Common myeloid progenitor, CD34-positive (primary cell): ENCODE data around the gene ARTN.

Experiments used
- CTCF ChIA-PET: fragments of 350-600 bp; sonication (Branson Sonifier 250); formaldehyde crosslinking; loops from one replicate; lab custom pipeline; 2021; ENCODE audit warnings: antibody characterized with exemption; lab: Charles Lee
- POLR2A ChIA-PET: fragments of 350-600 bp; sonication (Branson Sonifier 250); formaldehyde crosslinking; loops from one replicate; lab custom pipeline; 2021; ENCODE audit warnings: antibody characterized with exemption; lab: Charles Lee
- DNase-seq, 3 donors: peaks; one replicate each; pipeline versions ENCODE4 v3.0.0 to v3.0.0-alpha.2; 2013
- H3K27ac ChIP-seq, 2 experiments: 1 replicate in 1 of 2; 2 replicates in 1 of 2; pipeline ENCODE4 v1.7.0; 2013; ENCODE audit warnings: inconsistent platforms in 2 of 2, low read length in 2 of 2, mild to moderate bottlenecking in 2 of 2, low read depth in 1 of 2, moderate library complexity in 1 of 2; ENCODE audit not compliant: severe bottlenecking in 2 of 2, insufficient read depth in 1 of 2, poor library complexity in 1 of 2
- H3K27me3 ChIP-seq, 5 experiments: replicated peaks in 2 of 5; 1 replicate in 3 of 5; 2 replicates in 2 of 5; pipeline versions ENCODE4 v1.6.1 to v1.7.0; 2013; ENCODE audit warnings: low read length in 4 of 5, mild to moderate bottlenecking in 2 of 5, moderate library complexity in 2 of 5, inconsistent platforms in 1 of 5; ENCODE audit not compliant: insufficient read depth in 5 of 5, control insufficient read depth in 4 of 5
- H3K36me3 ChIP-seq, 4 experiments: 1 replicate in 2 of 4; 2 replicates in 2 of 4; pipeline versions ENCODE4 v1.6.1 to v1.7.0; 2013; ENCODE audit warnings: low read length in 3 of 4, control low read depth in 1 of 4, mild to moderate bottlenecking in 1 of 4; ENCODE audit not compliant: control insufficient read depth in 4 of 4, insufficient read depth in 4 of 4
- H3K4me1 ChIP-seq, 4 experiments: 1 replicate in 3 of 4; 2 replicates in 1 of 4; pipeline versions ENCODE4 v1.6.1 to v1.7.1; 2013; ENCODE audit warnings: low read length in 3 of 4, mild to moderate bottlenecking in 3 of 4, control low read depth in 1 of 4, inconsistent platforms in 1 of 4, moderate library complexity in 1 of 4; ENCODE audit not compliant: control insufficient read depth in 4 of 4, insufficient read depth in 4 of 4; ENCODE audit errors: control extremely low read depth in 1 of 4
- H3K4me3 ChIP-seq, 7 experiments: 1 replicate in 4 of 7; 2 replicates in 3 of 7; pipeline versions ENCODE4 v1.5.1 to v1.7.0; 2013; ENCODE audit warnings: mild to moderate bottlenecking in 7 of 7, low read length in 6 of 7, moderate library complexity in 6 of 7, inconsistent platforms in 2 of 7, low read depth in 2 of 7, control low read depth in 1 of 7; ENCODE audit not compliant: insufficient read depth in 4 of 7, control insufficient read depth in 1 of 7; ENCODE audit errors: extremely low read depth in 1 of 7
- H3K9me3 ChIP-seq, 5 experiments: 1 replicate in 4 of 5; 2 replicates in 1 of 5; pipeline versions ENCODE4 v1.6.1 to v1.7.1; 2013; ENCODE audit warnings: low read length in 4 of 5, mild to moderate bottlenecking in 2 of 5, inconsistent platforms in 1 of 5, low read depth in 1 of 5, moderate library complexity in 1 of 5; ENCODE audit not compliant: control insufficient read depth in 4 of 5, insufficient read depth in 2 of 5; ENCODE audit errors: control extremely low read depth in 1 of 5
- WGBS: methylation state at CpG from one replicate; pipeline ENCODE4 v1.1.5; 2013; ENCODE audit not compliant: insufficient coverage; 5-methylcytosine and 5-hydroxymethylcytosine counted together

Gene ARTN

DNA sequence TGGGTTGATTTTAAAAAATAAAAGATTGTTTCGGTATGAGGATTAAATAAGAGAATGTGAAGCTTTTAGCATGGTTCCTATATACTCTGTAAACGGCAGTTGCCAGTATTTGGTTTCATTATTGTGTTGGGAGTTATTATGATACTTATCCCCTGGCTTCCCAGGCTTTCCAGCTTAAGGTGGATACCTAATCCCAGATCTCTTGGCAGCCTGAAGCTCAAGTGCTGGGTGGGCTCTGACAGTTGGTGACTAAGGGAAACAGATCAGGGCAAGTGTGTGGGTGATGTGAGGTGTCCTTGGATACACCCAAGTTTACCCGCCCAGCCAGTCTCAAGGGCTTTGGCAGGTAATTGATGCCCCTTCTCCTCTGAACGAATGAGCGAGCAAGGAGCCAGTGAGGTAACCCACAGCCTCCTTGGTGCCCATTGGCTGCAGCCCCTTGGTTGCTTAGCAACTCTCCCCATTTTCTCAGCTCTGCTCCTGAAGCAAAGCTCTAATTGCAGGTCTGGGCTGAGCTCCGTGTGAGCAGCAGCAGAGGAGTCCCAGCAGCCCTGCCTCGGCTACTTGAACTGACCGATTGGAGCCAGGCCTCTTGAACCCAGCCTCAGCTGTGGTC, 19.2 kb downstream of the ARTN start:
- POLR2A ChIA-PET: no interaction called here
- no peaks in the 10 kb centered on the region for H3K27me3 ChIP-seq
- H3K9me3 ChIP-seq: no peaks in the 10 kb centered on the region
- CTCF ChIA-PET: interaction anchor here (1.1 to 4.2 kb wide), 5 partner anchors 10 to 22 kb away, joined by 3 to 18 read pairs (median 4); partner anchors contain the start of genes ARTN and ATP6V0B
- DNase-seq: peak in 1 of 3 donors; percentile 11
- 100% methylated on average over 8 of the region's 8 CpGs for WGBS
- H3K27ac ChIP-seq: no peak overlapping the region
- peaks cover 3 to 8% (median 4%) of the 10 kb centered on the region in 4 experiments for H3K4me1 ChIP-seq
- peaks cover 6 to 30% (median 19%) of the 10 kb centered on the region in 4 experiments for H3K36me3 ChIP-seq
- no peak overlapping the region for H3K4me3 ChIP-seq

DNA sequence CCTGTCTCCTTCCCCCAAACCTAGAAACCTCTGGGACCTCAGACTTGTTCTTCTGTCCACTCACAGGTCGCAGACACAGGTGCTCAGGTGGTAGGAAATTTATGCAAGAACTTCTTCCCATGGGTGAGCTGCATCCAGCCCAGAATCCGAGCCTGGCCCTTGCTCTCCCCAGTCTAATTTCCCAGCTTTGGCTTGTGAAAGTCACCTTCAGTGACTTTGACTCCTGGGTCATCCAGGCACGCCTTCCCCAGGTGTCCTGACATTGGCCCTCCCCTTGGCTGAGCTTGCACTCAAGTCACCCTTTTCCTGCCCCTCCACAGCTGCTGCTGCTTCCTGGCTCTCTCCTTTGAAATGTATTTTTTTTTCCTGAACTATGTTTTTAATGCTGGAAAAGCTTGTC, 19.8 kb downstream of the ARTN start:
- ChIA-PET CTCF (interaction anchor here (0.7 to 4.2 kb wide), 6 partner anchors 10 to 21 kb away, joined by 3 to 18 read pairs (median 4); partner anchors contain the start of genes ARTN, ATP6V0B and DPH2), POLR2A (no interaction called here)
- DNase-seq: no peak
- peaks cover 6 to 36% (median 23%) of the 10 kb centered on the region in 4 experiments for H3K36me3 ChIP-seq
- H3K9me3 ChIP-seq: no peaks in the 10 kb centered on the region
- H3K4me1 ChIP-seq: peaks cover 0 to 3% (median 0%) of the 10 kb centered on the region in 4 experiments
- no peak overlapping the region for H3K4me3 ChIP-seq
- WGBS: 96% methylated on average over 2 of the region's 3 CpGs
- H3K27me3 ChIP-seq: no peaks in the 10 kb centered on the region
- H3K27ac ChIP-seq: no peak overlapping the region

DNA sequence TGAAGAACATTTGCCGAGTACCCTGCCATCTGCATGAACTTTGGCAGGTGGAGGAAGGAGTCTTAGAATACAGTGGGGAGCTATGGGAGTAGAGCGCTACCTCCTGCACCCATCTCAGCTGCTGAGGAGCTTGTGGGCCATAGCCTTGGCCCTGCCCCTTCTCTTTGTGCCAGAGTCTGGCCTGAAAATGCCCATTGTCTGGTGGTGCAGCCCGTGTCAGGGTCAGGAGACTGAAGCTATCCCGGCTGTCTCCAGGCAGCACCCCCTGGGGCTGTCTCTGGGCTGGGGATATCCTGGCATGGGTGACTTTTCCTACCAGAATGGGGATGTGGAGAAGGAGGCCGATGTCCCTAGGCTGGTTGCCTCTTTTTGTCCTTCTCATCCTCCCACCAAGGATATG, 20.4 kb downstream of the ARTN start:
- CTCF ChIA-PET: interaction anchor here (0.7 to 4.2 kb wide), 6 partner anchors 10 to 52 kb away, joined by 3 to 18 read pairs (median 4); partner anchors contain the start of genes ARTN, ATP6V0B and DPH2
- POLR2A ChIA-PET: no interaction called here

DNA sequence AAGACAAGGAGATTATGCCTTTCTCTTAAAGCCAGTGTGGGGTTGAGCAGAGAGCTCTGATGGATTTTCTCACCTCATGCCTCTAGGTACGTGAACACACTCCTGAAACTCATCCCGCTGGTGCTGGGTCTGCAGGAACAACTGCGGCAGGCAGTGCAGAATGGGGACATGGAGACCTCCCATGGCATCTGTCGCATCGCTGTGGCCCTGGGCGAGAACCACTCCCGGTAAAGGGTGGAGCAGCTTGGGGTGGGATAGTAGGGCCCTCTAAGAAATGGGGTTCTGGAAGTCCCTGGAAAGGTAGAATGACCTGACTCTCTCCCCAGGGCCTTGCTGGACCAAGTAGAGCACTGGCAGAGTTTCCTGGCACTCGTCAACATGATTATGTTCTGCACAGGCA, 22.6 kb downstream of the ARTN start:
- WGBS: 100% methylated on average over 8 of the region's 8 CpGs
- Histone ChIP-seq H3K4me3 (no peak overlapping the region), H3K36me3 (peaks cover 3 to 48% (median 28%) of the 10 kb centered on the region in 4 experiments), H3K27ac (no peak overlapping the region), H3K4me1 (no peaks in the 10 kb centered on the region), H3K9me3 (no peaks in the 10 kb centered on the region), H3K27me3 (no peaks in the 10 kb centered on the region)
- ChIA-PET CTCF (interaction anchor here (0.7 to 4.2 kb wide), 5 partner anchors 8 to 192 kb away, joined by 3 to 18 read pairs (median 7); partner anchors contain the start of gene ARTN), POLR2A (no interaction called here)
- no peak for DNase-seq

More for the DNA sequence above, 20.4 kb downstream of the ARTN start:
- Histone ChIP-seq H3K27ac (no peak overlapping the region), H3K27me3 (no peaks in the 10 kb centered on the region), H3K4me3 (no peak overlapping the region), H3K9me3 (no peaks in the 10 kb centered on the region), H3K36me3 (peaks cover 6 to 42% (median 27%) of the 10 kb centered on the region in 4 experiments), H3K4me1 (no peaks in the 10 kb centered on the region)
- DNase-seq: no peak
- no CpG with 5 or more reads among the region's 5 CpGs for WGBS

DNA sequence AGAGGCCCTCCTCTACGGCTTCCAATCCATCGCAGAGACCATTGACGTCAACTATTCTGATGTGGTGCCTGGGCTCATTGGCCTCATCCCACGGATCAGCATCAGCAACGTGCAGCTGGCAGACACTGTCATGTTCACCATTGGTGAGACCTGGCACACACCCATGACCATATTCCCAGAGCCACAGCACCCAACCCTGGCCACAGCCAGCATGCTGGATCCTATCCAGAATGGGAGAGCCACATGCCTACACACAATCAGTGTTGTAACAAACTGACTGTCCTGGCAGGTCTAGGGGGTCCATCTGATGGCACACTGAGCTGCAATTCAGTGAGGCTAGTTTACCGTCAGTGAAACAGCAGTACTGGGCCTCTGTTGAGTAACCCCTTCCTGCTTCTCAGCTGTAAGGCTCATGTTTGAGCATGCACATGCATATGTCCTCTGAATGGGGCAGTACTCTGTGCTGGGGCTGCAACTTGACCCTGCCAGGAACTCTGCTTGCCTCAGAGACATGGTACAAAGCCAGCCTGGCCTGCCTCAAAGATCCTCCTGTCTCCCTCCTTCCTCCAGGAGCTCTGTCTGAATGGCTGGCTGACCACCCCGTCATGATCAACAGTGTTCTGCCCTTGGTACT, 23.9 kb downstream of the ARTN start:
- Histone ChIP-seq H3K4me3 (no peak overlapping the region), H3K4me1 (no peaks in the 10 kb centered on the region), H3K36me3 (peaks cover 3 to 57% (median 38%) of the 10 kb centered on the region in 4 experiments), H3K9me3 (no peaks in the 10 kb centered on the region), H3K27ac (no peak overlapping the region), H3K27me3 (no peaks in the 10 kb centered on the region)
- POLR2A ChIA-PET: no interaction called here
- 97% methylated on average over 7 of the region's 7 CpGs for WGBS
- DNase-seq: no peak
- CTCF ChIA-PET: interaction anchor here (1.8 to 3.7 kb wide), 3 partner anchors 10 to 24 kb away, joined by 5 to 22 read pairs (median 7); partner anchors contain the start of genes ARTN, DPH2 and IPO13

DNA sequence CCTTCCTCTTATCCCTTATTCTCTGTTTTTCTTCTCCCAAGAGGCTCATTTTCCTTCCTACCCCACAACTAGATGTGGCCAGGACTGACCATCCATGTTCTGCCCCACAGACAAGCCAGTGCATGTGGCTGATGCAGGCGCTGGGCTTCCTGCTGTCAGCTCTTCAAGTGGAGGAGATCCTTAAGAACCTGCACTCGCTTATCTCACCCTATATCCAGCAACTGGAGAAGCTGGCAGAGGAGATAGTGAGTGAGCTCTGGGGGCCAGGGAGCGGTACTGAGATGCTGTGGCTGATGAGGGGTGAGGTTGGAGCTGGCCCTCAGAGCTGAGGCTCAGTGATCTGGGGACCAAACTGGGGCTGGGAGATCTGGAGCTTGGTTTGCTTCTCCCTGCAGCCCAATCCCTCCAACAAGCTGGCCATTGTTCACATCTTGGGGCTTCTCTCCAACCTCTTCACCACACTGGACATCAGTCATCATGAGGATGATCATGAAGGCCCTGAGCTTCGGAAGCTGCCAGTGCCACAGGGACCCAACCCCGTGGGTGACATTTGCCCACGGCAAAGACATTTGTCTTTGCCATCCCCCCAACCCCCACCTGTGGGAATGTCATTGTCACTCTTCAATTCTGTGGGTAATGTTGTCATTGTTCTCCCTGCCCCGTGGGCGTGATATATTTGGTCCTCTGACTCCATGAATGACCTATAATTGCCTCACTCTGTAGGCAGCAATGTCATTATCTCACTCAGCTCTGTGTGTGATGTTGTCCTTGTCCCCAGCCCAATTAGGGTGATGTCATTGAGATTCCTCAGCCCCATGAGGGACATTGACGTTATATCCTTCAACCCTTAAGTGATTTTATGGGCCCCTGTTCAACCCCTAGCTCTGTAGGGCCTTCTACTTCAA, 25.0 kb downstream of the ARTN start:
- 96% methylated on average over 5 of the region's 9 CpGs for WGBS
- Histone ChIP-seq H3K27me3 (no peaks in the 10 kb centered on the region), H3K36me3 (peaks cover 3 to 59% (median 44%) of the 10 kb centered on the region in 4 experiments), H3K27ac (no peak overlapping the region), H3K4me3 (no peak overlapping the region), H3K4me1 (peaks cover 0 to 2% (median 0%) of the 10 kb centered on the region in 4 experiments), H3K9me3 (no peaks in the 10 kb centered on the region)
- POLR2A ChIA-PET: no interaction called here
- CTCF ChIA-PET: interaction anchor here (1.6 to 3.7 kb wide), 4 partner anchors 11 to 25 kb away, joined by 5 to 22 read pairs (median 6); partner anchors contain the start of genes ARTN, DPH2 and IPO13
- no peak for DNase-seq
